ENCODE measurements around the gene CDK19. TPM values are rescaled to one million over a fixed set of nuclear protein-coding genes. Genes with fewer than 3 reads are reported as not detected.

CDK19 gene
- total RNA-seq, 6 experiments from 2014 or later: 18.6 to 22.4 (median 20.0) TPM

GRCh38 chr6:110710115-110710514 lies 105.2 kb downstream of the CDK19 start:
- H3K36me3 Mint-ChIP-seq (ENCODE audit: low read depth): 0 out of 2 replicates have a peak, but pooled peaks cover 4% of the 10 kb centered on the region
- H3K27me3 Mint-ChIP-seq (ENCODE audit: insufficient read depth): no peaks in the 10 kb centered on the region; the same call in 1 of the 2 replicates
- no peak for TF ChIP-seq CTCF (IDR thresholded peaks at IDR 0.05)
- H3K4me1 Mint-ChIP-seq (ENCODE audit: low read depth): peaks cover 19% of the 10 kb centered on the region
- H3K4me3 Mint-ChIP-seq: no peak overlapping the region
- no peaks in the 10 kb centered on the region for H3K9me3 Mint-ChIP-seq
- no peak for DNase-seq
- no peak overlapping the region for H3K27ac Mint-ChIP-seq

GRCh38 chr6:110708295-110708950 lies 106.8 kb downstream of the CDK19 start:
- H3K27ac Mint-ChIP-seq: no peak overlapping the region
- DNase-seq: peak; percentile 27
- H3K9me3 Mint-ChIP-seq: no peaks in the 10 kb centered on the region
- TF ChIP-seq CTCF (IDR thresholded peaks at IDR 0.05): no peak
- peaks cover 25% of the 10 kb centered on the region for H3K4me1 Mint-ChIP-seq (ENCODE audit: low read depth)
- no peaks in the 10 kb centered on the region; the same call in 1 of the 2 replicates for H3K27me3 Mint-ChIP-seq (ENCODE audit: insufficient read depth)
- no peak overlapping the region for H3K4me3 Mint-ChIP-seq
- H3K36me3 Mint-ChIP-seq (ENCODE audit: low read depth): 0 out of 2 replicates have a peak, but pooled peaks cover 4% of the 10 kb centered on the region

GRCh38 chr6:110705543-110705942 lies 109.7 kb downstream of the CDK19 start:
- peaks cover 38% of the 10 kb centered on the region for H3K4me1 Mint-ChIP-seq (ENCODE audit: low read depth)
- no peak overlapping the region for H3K4me3 Mint-ChIP-seq
- no peak overlapping the region for H3K27ac Mint-ChIP-seq
- no peaks in the 10 kb centered on the region for H3K36me3 Mint-ChIP-seq (ENCODE audit: low read depth)
- H3K9me3 Mint-ChIP-seq: no peaks in the 10 kb centered on the region
- TF ChIP-seq CTCF (IDR thresholded peaks at IDR 0.05): no peak
- peaks cover 4% of the 10 kb centered on the region; the same call in 1 of the 2 replicates for H3K27me3 Mint-ChIP-seq (ENCODE audit: insufficient read depth)
- no peak for DNase-seq

GRCh38 chr6:110703906-110704594 lies 111.2 kb downstream of the CDK19 start:
- Mint-ChIP-seq H3K36me3 (ENCODE audit: low read depth) (no peaks in the 10 kb centered on the region), H3K9me3 (no peaks in the 10 kb centered on the region), H3K27me3 (ENCODE audit: insufficient read depth) (peaks cover 4% of the 10 kb centered on the region; the same call in 1 of the 2 replicates), H3K4me3 (no peak overlapping the region), H3K27ac (no peak overlapping the region), H3K4me1 (ENCODE audit: low read depth) (peaks cover 50% of the 10 kb centered on the region)
- TF ChIP-seq CTCF (IDR thresholded peaks at IDR 0.05): no peak
- no peak for DNase-seq

- no peak for TF ChIP-seq CTCF (IDR thresholded peaks at IDR 0.05)
- DNase-seq: no peak
These were observed 112.0 kb downstream of the CDK19 start for GRCh38 chr6:110703010-110703905.

More at GRCh38 chr6:110703010-110703905, 112.0 kb downstream of the CDK19 start:
- Mint-ChIP-seq H3K9me3 (no peaks in the 10 kb centered on the region), H3K27me3 (ENCODE audit: insufficient read depth) (peaks cover 4% of the 10 kb centered on the region; the same call in 1 of the 2 replicates), H3K36me3 (ENCODE audit: low read depth) (0 out of 2 replicates have a peak, but pooled peaks cover 2% of the 10 kb centered on the region), H3K4me3 (no peak overlapping the region), H3K27ac (no peak overlapping the region), H3K4me1 (ENCODE audit: low read depth) (peaks cover 42% of the 10 kb centered on the region)
